Measurements from ENCODE around the gene CRELD1.

The CRELD1 gene

DNA sequence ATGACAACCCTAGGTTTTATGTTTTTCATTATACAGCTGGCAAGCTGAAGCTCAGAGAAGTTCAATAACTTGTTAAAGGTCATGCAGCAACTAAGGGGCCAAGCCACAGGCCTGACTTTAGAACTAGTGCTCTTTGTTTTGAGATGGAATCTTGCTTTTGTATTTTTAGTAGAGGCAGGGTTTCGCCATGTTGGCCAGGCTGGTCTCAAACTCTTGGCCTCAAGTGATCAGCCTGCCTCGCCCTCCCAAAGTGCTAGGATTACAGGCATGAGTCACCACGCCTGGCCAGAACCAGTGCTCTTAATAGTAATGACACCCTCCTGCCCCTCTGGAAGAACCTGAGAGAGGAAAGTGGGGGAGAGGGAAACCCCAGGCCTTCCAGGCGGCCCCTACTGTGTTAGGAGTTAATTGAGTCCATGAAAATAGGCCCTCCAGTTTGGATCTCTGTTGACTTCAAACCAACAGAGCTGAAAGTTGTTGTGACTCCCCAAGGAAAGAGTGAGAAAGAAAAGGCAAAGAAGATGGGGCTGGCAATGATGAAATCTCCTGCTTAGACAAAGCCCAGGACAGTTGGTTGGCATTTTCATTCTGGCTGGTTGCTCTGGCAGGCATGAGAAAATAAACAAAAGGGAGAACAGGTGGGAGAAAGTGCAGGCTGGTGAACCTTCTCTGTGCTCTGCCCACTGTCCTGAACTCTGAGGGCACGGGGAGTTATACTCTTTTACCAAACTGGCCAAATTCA, 22.1 kb downstream of the CRELD1 start:
- no peak for DNase-seq (ENCODE audit: low read depth in 2 of 2)

DNA sequence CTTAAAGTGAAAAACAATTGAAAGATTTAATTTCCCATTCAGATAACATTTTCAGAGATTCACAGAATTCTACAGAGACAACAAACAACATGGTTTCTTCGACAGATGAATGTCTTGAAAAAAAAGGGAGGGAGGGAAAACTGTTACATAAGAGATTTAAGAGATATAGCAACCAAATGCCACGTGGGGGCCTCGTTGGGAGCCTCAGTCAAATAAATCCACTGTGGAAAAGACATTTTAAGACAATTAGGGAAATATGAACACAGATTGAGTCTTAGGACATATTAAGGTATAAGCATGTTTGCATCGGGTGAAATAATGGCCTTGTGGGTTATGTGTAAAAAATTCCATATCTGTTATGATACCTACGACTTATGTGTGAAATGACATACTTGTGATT, 23.6 kb downstream of the CRELD1 start:
- no peak for DNase-seq (ENCODE audit: low read depth in 2 of 2)

DNA sequence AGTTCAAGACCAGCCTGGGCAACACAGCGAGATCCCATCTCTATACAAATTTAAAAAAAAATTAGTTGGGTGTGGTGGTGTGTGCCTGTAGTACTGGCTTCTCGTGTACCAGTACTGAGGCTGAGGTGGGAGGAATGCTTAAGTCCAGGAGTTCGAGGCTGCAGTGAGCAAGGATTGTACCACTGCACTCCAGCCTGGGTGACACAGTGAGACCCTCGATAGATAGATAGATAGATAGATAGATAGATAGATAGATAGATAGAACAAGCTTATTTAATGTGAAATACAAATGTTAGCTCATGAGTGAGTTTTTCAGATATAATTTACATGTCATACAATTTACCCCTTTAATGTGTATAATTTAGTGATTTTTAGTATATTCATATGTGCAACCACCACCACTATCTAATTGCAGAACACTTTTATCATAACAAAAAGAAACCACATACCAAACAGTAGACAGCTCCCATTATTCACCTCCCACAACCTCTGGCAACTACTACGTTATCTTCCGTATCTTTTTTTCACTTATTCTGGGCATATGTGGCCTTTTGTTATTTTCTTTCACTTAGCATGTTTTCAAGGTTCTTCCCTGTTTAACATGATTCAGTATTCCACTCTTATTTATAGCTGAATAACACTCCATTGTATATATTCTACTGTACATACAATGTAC, 31.7 kb downstream of the CRELD1 start:
- DNase-seq (ENCODE audit: low read depth in 2 of 2) = no peak

DNA sequence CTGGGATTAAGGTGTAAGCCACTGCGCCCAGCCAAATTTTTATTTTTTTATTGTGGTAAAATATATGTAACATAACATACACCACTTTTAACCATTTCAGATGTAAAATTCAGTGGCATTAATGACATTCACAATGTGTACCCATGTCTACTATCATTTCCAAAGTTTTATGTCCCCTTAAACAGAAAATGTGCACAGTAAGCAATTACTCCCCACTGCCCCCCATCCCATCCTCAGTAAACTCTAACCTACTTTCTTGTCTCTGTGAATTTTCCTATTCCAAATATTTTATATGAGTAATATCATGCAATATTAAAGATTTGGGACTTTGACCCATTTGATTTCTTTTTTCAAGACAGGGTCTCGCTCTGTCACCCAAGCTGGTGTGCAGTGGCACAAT, 33.2 kb downstream of the CRELD1 start:
- DNase-seq (ENCODE audit: low read depth in 2 of 2) = no peak

DNA sequence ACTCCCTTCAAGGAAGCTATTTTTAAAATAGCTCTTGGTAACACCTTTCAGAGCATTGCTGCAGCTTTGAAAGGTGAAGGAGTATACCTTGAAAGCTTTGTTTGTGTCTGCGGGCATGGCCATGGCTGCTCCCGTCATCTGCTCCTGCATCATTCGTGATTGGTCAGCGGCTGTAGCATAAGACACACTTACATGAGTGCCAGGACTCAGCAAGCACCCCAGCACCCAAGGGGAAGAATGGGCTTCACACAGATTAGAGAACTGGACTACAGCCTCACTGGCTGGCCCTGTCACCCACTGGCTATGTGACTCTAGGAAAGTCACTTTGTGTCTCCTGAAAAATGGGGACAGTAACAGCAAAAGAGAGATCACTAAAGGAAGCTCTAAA, 36.0 kb downstream of the CRELD1 start:
- DNase-seq (ENCODE audit: low read depth in 2 of 2) = no peak

DNA sequence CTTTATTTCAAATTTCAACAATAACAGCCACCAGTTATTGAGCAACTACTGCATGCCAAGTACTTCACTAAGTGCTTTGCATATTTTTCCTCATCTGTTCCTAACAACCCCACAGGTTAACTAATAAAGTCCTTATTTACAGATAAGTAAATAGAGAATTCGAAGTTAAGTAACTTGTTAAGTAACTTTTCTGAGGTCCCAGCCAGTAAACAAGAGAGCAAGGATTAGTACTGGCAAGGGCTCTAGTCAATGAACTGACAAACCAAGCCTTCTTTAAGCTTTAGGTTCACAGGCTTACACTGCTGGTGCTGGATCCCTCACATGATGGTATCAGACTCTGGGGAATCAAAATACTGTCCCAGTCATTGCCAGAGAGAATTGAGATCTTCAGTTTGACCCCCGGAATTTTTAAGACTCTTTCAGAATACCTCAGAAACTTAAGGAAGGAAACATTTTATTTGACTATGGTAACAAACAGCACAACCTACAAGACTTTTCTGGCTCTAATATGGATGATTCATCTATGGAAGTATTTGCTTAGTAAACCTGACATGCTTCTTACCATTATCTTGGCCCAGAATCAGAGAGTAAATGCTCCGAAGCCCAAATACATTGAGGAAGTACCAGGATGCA, 36.5 kb downstream of the CRELD1 start:
- no peak for DNase-seq (ENCODE audit: low read depth in 2 of 2)

DNA sequence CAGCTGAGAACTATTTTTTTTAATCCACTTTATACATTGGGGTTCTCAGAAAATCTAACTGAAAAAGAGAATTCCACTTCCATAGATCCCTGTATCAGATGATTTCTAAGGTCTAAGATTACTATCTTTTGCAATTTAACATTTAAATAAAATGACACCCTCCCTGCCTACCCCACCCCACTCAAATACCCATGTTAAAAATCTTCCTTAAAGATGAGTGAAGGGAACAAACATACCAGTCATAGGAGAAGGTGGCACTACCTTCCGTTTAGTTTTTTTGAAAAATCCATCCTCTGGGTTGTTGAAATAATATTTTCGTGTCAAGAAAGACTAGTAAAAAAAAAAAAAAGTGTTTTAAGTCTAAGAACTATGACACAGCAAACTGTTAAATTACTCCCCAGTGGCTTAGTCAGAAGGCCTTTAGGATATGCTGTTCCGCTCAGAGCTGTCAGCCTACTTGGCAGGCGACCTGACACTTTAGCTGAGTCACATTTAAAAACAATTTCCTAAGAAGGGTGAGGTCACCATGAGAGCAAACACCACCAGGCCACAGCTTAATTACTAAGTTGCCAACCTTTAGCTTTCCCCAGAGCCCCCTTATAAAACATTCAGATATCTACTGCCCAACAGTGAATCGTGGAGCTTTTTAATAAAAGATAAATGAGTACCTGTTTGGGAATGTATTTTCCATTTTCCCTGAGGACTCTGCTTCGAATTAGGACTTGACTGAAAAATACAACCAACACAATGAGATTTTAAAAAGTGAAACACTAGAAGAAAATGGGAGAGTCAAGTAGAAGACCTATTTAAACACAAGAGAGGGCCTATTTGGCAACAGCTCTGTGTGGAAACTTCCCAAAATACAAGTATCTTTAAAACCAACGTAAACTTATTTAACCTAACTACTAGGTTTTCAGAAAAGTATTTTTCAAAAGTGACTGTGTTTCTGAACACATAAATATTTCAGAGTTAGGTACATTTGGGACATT, 43.4 kb downstream of the CRELD1 start:
- no peak for DNase-seq (ENCODE audit: low read depth in 2 of 2)

DNA sequence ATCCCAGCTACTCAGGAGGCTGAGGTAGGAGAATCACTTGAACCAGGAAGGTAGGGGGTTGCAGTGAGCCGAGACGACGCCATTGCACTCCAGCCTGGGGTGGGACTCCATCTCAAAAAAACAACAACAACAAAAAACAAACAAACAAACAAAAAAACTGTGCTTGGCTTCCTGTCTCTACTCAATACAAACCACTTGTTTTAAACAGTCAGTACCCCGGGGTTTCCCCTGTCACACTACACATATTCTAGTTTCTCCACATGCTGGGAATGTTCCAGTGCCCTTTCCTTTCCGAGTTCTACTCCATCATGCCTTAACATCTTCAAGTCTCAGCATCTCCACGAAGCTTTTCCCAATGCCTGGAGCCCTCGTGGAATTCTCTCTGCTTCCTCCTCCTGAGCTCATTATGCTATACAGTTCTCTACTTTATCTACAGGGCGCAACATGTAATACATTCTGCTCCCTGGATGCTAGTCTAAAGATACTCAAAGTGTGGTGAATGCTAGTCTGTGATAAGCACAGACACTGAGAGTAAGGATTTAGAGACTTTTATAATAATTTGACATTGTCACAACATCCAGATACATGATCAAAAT, 45.2 kb downstream of the CRELD1 start:
- no peak for DNase-seq (ENCODE audit: low read depth in 2 of 2)

DNA sequence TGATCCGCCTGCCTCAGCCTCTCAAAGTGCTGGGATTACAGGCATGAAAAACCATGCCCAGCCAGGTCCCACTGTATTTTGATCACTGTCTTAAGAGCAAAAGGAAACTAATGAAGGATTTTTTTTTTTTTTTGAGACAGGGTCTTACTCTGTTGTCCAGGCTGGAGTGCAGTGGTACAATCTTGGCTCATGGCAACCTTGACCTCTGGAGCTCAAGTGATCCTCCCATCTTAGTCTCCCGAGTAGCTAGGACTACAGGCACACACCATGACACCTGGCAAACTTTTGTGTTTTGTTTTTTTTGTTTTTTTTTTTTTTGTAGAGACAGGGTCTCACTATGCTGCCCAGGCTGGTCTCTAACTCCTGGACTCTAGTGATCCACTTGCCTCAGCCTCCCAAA, 46.6 kb downstream of the CRELD1 start:
- DNase-seq (ENCODE audit: low read depth in 2 of 2) = no peak

DNA sequence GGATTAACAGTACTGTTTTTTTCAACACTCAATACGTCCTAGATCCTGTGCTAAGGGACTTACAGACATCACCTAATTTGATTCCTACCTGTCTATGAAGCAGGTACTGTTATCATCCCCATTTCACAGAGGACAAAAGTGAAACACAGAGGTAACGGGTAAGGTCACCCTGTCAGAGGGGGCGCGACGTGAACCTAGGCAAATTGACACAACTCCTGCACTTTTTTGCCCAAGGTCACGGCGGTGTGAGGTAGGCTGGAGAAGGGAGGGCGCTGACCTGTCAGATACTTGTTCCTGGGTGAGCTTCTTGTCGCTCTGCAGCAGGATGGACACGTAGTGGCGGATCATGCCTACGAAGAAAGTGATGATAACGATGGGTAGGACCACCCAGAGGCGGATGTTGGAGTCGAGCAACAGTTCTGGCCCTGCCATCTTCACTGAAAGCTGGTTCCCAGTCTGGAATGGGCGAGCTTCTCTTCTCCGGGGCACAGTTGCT, 52.6 kb downstream of the CRELD1 start:
- no peak for DNase-seq (ENCODE audit: low read depth in 2 of 2)

DNA sequence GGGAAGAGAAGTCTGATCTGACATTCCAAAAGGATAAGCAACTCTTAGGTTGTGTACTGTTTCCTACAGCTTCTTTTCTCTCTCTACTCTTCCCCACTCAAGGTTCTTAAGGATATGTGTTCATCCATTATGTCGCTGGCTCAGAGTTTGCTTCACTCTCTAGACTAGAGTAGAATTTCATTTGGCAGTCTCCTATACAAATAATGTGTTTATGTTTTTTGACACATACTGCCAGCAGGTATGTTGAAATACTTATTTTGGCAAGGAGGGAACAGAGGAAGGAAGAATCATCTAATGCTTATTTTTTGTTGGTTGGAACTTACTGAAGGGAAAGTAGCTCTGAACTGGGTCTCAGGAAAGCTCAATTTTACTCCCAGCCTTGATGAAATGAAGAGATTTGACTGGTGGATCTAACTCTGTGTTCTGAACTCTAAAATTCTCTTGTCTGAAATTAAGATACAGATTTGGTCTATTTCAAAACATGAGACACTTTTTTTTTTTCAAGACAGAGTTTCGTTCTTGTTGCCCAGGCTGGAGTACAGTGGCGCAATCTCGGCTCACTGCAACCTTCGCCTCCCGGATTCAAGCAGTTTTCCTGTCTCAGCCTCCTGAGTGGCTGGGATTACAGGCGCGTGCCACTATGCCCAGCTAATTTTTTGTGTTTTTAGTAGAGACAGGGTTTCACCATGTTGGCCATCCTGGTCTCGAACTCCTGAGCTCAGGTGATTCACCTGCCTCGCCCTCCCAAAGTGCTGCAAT, 60.6 kb downstream of the CRELD1 start:
- DNase-seq (ENCODE audit: low read depth in 2 of 2) = no peak
